GM18508 (cell line): ENCODE data around the gene RCL1.
"Not testable (repeated sequence)": the region's sequence is repeated elsewhere in the genome, so short reads cannot be mapped to it uniquely, and the experiment has no call there.

Source experiments
- ATAC-seq: cut with Tn5 transposase; IDR thresholded peaks from one replicate; pipeline ENCODE4 v1.9.1; 2021; ENCODE audit warnings: moderate number of reproducible peaks; ENCODE audit not compliant: insufficient read depth, unreplicated experiment

RCL1 gene

DNA sequence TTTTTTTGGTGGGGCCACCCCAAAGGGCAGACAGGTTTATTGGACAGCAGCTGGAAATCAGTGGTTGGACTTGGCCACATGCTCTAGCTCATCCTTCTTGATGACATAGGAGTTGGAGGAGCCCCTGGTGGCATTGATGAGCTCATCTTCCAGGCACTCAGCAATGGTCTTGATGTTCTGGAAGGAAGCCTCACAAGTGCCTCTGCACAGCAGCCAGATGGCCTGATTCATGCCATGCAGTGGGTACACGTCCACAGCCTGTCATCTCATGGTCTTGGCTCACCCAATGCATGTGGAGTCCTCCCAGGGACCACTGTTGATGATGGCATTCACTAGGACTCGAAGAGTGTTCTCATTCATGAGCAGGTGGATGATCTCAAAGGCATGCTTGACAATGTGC lies 11.3 kb upstream of the RCL1 start:
- no peak for ATAC-seq

DNA sequence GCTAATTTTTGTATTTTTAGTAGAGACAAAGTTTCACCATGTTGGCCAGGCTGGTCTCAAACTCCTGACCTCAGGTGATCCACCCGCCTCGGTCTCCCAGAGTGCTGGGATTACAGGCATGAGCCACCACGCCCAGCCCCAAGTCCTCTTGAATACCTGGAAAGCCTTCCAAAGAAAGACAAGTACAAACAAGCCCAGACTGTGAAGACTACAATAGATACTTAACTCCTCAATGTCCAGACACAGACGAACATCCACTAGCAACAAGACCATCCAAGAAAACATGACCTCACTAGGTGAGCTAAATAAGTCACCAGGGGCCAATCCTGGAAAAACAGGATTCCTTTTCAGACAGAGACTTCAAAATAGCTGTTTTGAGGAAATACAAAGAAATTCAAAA lies 9.6 kb upstream of the RCL1 start:
- ATAC-seq = not testable (repeated sequence)

DNA sequence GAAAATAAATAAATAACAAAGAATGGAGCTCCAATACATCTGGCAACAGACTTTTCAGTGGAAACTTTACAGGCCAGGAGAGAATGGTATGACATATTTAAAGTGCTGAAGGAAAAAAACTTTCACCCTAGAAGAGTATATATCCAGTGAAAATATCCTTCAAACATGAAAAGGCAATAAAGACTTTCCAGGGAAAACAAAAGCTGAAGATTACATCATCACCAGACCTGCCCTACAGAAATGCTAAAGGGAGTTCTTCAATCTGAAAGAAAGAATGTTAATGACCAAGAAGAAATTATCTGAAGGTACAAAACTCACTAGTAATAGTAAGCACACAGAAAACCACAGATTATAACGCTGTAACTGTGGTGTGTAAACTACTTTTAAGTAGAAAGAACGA lies 8.3 kb upstream of the RCL1 start:
- no peak for ATAC-seq

DNA sequence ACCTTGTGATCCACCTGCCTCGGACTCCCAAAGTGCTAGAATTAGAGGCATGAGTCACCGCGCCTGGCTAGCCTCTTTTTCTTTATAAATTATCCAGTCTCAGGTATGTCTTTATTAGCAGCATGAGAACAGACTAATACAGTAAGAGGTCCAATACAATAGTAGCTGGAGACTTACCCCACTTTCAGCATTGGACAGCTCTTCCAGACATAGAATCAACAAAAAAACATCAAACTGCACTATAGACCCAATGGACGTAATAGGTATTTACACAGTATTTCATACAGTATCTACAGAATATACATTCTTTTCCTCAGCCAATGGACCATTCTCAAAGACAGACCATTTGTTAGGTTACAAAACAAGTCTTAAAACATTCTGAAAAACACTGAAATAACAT lies 6.1 kb upstream of the RCL1 start:
- no peak for ATAC-seq

DNA sequence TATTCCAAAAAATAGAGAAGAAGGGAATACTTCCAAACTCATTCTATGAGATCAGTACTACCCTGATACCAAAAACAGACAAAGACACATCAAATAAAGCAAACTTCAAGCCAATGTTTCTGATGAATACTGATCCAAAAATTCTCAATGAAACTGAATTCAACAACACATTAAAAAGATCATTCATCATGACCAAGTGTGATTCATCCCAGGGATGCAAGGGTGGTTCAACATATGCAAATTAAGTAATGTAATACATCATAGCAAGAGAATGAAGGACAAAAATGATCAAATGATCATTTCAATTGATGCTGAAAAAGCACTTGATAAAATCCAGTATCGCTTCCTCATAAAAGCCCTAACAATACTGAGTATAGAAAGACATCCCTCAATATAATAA lies 4.9 kb upstream of the RCL1 start:
- no peak for ATAC-seq

DNA sequence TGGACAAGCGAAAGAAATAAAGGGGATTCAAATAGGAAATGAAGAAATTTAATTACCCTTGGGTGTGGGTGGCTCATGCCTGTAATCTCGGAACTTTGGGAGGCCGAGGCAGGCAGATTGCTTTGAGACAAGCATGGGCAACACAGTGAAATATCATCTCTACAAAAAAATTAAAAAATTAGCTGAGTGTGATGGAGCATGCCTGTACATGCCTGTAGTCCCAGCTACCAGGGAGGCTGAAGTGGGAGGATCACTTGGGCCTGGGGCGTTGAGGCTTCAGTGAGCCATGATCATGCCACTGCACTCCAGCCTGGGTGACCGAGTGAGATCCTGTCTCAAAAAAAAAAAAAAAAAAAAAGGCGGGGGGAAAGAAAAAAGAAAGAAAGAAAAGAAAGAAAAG lies 4.0 kb upstream of the RCL1 start:
- ATAC-seq = no peak

DNA sequence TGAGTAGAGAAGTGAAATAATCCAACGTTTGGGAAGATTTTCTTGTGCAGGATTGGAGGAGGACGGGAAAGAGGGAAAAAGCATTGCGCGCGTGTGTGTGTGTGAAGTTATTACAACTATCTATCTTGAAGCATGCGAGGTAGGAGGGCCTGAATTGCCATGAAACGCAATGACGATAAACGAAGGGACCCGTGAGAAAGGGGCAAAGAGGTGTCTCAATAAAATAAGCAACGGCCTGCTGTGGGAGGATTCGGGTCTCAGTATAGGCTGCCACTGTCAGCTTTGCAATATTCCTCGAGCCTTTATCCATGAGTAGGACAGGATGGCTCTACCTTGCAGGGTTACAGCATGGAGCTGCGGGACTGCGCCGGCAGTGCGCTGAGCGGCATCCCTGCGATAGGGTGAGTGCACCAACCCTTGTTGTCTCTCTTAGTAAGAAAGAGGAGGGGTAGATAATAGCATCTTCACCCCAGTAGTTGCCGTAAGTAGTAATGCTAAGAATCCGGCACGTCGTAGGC lies 631 bp upstream of the RCL1 start:
- ATAC-seq = no peak

DNA sequence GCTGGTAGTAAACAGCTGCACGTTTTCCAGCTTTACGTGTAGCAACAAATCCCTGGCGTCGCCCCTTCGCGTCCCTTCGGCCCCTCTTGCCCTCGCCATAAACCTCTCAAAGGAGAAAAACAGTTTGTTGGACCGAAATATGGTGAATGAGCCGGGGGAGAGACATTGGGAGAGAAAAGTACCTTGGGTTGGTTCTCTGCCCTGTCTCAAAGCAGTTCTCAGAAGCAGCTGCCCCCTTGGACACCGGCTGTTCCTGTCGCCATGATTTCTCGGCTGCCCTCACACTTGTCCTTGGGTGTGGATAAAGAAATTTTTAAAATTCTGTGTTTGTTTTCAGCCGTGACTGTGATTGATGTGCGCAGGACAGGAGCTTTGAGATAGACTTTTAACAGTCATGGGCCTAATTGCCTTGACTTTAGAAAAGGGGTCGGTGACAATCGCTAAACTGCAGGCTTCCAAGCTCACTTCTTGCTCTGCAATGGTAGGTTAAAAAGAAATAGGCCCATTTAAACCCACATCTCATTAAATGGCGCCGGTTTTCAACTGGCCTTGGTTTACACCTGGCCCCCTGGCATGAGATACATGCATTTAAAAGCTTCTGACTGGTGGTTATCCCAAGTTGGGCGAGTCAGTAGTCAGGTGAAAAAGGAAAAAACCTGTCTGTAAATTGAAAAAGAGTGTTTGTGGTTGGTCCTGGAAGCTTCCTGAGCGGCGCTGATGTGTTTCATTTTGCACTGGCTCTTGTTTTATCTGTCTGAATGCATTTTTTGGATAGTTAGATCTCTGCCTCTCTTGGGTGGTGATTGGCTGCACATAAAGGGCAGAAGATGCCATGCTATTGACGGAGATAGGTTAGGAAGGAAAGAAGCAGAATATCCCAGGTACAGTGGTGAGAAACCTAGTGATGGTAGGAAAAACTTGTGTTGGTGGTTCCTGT lies 983 bp downstream of the RCL1 start:
- ATAC-seq = no peak

DNA sequence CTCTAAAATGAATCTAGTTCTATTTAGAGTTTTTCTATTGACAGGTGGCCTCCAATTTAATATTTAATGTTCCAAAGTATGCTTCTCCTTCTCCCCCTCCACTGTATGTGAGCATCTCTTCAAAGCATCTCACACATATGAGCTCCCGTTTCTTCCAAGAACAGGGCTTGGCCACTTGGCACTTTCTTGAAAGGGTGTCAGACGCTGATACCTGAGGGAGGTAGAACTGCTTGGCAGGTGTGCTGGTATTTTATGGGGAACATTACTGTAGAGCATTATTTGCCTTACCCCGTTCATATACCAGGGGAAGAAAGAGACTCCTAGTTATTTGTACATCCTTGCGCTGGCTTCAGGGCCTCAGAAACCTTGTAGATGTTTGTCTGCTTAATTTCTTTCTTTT lies 1.9 kb downstream of the RCL1 start:
- ATAC-seq = no peak

DNA sequence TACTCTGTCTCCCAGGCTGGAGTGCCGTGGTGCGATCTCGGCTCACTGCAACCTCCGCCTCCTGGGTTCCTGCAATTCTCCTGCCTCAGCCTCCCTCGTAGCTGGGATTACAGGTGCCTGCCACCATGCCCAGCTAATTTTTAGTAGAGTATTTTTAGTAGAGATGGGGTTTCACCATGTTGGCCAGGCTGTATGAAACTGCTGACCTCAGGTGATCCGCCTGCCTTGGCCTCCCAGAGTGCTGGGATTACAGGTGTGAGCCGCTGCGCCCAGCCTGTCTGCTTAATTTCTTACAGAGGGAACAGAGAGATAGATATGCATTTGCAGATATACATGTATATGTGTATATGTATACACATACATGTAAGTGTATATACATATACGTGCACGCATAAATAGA lies 2.4 kb downstream of the RCL1 start:
- not testable (repeated sequence) for ATAC-seq

DNA sequence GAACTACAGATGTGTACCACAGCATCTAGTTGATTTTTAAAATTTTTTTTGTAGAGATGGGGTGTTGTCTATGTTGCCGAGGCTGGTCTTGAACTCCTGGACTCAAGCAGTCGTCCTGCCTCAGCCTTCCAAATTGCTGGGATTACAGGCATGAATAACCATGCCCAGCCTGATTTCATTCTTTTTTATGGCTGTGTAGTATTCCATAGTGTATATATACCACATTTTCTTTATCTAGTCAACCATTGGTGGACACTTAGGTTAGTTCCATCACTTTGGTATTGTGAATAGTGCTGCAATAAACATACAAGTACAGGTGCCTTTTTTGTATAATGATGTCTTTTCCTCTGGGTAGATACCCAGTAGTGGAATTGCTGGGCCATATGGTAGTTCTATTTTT lies 3.8 kb downstream of the RCL1 start:
- ATAC-seq = no peak

DNA sequence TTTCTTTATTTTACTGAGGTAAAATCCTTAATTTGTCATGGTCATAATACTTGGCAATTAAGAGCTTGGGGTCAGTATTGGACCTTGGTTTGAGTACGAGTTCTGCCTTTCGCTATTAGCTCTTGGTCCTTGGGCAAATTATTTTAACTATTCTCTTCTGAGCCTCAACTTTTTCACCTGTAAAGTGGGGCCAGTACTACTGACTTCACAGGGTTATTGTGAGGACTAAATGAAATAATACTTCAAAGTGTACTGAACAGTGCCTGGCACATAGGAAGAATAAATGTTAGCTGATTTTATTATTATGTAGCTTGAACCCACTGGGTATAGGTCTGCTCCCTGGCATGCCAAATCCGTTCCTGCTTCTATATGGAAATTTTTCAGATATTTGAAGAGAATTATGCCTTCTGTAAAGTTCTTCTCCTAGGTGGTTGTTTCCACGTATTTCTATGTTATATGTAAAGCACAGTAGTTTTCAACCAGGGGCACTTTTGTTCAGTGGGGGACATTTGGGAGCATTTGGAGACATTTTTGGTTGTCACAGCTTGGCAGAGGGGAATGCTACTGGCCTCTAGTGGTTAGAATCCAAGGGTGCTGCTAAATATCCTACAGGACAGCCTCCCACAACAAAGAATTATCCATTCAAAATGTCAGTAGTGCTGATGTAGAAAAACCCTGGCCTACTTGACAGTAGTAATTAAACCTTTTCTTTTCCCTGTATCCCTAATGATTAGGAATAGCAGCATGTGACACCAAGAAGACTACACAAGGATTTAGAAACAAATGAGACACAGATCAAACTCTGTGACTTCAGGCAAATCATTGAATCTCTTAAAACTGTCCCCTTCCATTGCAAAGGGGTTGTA lies 4.5 kb downstream of the RCL1 start:
- ATAC-seq = no peak

DNA sequence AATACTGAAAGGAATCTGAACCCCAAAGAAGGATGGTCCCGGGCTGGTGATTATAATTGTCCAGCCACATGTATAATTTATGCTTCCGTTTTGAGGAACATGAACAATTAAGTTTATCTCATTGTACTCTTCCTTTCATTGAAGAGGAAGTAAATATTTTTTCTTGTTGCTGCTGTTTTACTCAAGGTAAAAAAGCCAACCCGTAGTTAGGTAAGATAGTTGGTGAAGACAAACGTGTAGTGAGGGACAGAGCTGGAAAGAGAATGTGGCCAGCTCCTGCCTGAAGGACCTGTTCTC lies 5.1 kb downstream of the RCL1 start:
- no peak for ATAC-seq

DNA sequence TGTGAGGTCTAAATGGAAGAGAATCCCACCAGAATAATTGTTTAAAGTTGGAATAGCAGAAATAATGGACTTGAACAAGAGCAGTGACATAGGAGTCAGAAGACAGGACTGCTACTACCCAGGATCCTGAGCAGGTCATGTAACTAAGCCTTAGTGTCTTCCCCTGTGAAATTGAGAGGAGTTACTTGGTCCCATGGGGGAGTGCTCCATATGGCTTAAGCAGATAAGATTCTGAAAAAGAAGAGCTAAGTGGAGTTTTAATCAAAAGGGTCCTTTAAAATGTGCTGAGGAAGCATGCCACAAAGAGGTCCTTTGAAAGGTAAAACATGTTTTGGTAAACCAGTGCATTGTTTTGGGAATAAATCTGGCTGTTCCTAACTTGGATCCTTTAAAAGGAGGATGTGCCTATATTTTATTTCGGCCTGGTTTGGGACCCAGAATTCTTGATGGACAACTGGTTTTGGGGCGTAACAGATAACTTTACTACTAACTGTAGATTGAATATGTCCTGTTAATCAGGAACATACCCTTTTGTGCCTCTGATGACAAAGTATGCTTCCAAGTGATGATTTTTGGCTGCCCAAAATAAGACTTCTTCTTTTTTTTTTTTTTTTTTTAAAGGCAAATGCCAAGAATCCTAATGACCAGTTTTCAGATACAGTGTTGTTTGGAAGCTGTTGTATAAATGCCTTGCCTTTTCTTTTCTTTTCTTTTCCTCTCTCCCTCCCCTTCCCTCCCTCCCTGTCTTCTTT lies 5.7 kb downstream of the RCL1 start:
- no peak for ATAC-seq

DNA sequence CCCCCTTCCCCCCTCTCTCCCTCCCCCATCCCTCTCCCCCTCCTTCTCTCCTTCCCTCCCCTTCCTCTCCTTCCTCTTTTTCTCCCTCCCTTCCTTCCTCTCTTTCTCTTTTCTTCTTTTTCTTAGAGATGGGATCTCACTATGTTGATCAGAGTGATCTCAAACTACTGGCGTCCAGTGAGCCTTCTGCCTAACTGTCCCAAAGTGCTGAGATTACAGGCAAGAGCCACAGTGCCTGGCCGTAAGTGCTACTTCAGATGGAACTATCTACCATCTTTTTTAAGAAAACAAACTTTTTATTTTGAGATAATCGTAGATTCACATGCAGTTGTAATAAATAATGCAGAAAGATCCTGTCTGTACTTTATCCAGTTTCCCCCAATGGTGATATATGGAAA lies 6.3 kb downstream of the RCL1 start:
- no peak for ATAC-seq

DNA sequence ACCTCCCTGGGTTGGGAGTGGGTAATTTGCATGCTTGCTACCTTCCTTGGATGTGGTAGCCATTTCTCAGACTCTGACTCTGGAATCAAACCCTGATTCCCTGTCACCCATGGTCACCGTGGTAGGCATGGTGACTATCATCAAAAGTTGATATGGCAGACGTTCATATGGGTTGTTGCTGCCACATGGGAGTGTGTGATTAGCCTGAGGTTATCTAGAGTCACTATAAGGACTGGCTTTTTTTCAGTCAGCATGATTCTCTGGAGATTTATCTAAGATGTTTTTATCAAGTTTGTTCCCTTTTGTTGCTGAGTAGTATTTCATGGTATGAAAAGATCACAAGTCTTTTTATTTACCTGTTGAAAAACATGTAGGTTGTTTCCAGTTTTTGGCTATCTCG lies 7.0 kb downstream of the RCL1 start:
- ATAC-seq = no peak

DNA sequence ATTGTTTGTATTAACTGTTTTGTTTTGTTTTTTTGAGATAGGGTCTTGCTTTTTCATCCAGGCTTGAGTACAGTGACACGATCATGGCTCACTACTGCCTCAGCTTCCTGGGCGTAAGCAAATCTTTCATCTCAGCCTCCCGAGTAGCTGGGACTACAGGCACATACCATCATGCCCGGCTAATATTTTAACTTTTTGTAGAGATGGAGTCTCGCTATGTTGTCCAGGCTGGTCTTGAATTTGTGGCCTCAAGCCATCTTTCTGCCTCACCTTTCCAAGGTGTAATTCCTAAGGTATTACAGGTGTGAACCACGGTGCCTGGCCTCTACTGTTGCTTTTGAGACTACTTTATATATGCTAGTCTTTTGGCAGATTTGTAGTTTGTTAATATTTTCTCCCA lies 8.4 kb downstream of the RCL1 start:
- ATAC-seq = no peak

DNA sequence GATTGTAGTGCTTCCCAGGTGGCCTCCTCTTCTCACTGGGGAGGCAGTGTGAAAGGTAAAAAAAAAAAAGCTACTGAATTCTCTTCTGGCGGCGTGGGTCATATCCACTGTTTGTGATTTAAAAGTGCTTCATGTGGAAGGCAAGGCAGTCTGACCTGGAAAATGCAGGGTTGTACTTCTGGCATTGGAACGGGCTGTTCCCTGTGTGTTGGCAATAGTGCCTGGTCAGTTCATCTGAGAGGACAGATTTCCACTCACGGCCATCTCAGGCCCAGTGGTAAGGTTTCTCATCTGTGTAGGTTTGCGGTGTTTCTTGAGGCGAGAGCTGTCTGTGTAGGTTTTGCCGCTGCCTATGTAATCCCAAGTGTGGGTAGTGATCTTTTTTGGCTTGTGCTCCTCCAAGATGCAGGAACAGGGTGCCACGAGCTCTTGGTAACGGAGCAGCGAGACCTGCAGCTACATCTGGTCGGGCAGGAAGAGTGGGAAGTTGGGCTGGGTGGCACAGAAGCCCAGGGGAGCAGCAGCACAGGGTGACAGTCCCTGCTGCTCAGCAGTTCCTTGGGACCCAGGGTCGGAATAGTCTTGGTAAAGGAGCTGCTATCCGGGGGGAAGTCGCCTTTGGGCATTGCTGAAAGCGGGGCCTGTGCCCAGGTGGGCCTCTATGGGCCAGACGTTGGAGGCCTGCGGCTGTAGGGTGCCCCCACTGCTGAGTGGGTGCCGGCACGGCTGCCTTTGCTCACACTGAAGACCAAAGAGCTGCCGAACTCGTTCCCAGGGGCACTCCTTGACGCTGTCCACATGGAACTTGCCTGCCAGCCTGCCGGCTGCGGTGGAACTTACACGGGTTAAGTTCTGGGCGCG lies 11.2 kb downstream of the RCL1 start:
- ATAC-seq = no peak

DNA sequence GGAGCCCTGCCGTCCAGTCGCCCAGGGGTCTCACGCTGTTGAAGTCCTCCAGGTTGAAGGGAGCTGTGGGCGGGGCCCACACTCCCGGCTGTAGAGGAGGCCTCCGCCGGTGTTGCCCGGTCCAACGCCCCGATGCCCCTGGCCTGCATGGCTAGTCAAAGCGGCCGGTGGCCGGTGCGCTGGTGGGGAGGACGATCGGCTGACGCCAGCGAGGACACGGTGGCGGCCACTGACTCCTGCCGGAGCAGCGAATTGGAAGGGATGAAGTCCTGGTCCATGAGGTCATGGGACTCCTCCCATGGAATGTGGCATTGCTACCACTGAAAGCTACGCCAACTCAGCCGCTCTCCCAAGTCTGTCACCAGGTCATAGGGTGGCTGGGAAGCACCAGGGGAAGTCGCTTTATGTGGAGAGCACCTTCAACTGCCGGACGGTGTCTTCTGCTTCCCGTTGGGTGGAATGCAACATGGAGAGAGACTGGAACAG lies 11.8 kb downstream of the RCL1 start:
- no peak for ATAC-seq
